NCI-H345 treated with DMSO at 0.1 percent for 48 hours (cell line): ENCODE measurements around the gene DNM3.

Experiments
- DNase-seq: peaks from one replicate; lab custom pipeline; 2025; ENCODE audit not compliant: unreplicated experiment; lab: John Stamatoyannopoulos, UW

Gene DNM3

DNA sequence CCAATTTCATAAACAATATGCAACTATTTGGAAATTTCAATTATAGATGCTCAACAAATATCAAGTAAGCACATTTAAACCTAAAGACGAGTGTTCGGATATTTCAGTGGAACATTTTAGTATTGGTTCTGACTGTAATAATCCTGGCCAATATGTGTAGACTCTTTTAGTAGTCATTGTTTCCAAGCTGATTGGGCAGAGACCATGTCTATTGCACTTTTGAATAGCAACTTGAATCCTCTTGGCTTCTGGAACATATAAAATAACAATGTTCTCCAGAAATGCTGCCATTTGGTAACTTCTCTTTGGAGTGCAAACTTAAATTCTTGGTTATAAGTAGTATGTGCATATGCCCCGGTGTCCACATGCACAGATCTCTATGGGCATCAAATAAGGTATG, 373.7 kb downstream of the DNM3 start:
- DNase-seq, result no peak

DNA sequence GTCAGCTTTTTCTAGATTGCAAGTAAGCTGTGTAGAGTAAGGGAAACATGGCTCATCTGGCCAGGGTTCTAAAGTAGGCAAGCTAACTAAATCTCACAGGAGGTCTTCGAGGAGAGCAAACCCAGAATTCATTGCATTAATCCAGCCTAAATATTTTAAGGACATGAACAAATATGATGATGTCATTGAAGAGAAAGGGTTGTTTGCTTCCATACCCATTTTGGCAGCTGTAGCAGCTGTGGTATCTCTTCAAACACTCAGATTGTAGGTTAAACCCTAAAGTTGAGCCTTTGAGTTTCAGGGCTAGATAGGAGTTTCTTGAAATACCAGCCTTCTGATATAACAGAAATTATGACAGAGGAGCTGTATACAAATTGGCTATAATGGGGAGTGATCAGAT, 378.7 kb downstream of the DNM3 start:
- no peak for DNase-seq

DNA sequence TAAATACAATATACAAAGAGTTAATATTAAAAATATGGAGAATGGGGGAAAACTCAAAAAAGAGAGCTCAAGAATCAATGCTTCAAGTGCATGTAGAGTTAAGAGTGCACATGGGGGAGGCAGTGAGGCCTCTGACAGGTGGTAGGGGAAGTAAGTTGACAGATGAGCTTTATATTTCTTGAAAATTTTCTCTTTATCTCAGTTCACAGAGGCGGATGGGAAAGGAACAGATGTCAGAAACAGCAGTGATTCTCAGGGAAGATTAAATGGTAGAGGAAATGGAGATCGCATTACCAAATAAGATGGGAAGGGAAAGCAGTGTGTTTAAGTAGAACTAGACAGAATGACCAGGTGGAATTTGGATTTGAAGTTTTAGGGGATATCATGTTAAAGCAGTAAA, 379.1 kb downstream of the DNM3 start:
- DNase-seq, result no peak

DNA sequence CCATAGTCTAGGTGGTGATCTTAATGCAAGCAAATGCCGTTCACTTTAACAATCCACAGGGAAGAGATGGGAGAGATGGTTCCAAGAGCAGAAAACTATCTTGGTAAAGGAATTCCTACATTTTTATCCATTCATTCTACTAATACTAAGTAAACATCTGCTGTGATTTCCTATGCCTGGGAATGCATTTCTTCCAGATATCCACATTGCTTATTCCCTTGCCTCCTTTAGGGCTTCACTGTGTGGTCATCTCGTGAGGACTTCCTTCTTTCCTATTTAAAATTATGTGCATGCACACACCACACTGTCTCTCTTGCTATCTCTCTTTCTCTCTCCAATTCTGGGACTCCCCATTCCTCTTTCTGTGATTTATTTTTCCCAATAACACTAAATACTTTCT, 380.1 kb downstream of the DNM3 start:
- DNase-seq, result no peak

DNA sequence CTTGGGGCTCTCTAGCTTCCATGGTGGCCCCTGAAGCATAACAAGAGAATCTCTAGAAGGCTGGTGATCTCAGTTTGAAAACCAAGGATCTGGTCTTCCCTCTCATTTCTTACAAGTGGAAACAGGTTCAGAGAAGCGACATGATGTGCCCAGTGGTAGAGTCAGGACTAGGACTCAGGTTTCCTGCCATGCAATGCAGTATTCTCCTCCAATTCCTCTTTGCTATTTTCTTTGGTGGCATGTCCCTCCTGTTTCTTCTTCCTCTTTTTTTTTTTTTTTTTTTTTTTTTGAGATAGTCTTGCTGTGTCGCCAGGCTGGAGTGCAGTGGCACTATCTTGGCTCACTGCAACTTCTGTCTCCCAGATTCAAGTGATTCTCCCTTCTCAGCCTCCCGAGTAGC, 383.6 kb downstream of the DNM3 start:
- DNase-seq, result no peak

DNA sequence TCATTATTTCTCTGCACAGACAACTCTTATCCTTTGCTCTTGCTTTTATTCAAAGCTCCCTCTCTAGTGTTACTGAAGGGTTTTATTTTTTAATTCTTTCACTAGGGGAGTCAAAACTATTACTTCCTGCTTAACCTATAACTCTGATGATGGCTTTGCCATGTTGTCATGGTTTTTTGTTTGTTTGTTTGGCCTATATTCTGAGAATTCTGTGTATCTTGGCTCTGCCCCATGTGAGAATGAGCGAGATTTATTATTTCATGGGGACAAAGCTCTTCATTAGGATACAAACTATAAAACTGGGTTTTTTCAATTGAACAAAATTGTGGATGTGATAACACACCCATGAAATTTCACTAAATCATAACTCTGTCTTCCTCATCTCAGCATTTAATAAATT, 388.6 kb downstream of the DNM3 start:
- no peak for DNase-seq

DNA sequence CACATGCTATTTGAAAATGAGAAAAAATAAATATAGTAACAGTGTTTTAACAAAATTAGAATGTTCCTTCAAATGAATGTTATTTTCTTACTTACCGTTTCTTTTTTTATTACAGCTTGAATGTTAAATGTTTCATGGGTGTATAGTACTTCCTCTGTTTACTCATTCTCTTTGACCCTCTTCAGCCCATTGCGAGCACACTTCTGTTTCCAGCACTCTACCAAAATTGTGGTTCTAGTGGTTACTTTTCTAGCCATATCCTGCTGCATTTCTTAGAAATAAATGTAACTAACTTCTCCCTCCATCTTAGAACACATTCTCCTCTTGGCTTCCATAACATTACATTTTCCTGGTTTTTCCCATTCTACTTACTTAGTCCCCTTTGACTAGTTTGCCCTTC, 389.2 kb downstream of the DNM3 start:
- no peak for DNase-seq

DNA sequence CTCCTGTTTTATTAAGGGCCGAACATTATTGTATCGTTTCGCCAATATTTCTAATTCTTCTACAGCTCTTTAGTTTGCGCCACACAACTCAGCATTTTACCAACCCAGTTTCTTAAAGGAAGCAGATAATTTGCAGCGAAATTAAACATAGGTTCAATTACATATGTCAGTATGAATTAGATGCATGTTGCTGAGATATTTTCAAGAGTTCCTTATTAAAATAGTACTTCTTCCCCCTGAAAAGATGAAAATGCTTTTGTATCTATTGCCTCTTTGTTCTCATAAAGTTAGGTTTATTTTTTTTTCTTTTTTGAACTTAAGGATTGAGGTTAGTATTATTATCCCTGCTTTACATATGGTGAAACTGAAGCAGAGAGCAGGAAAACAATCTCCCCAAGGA, 395.7 kb downstream of the DNM3 start:
- DNase-seq, result no peak

DNA sequence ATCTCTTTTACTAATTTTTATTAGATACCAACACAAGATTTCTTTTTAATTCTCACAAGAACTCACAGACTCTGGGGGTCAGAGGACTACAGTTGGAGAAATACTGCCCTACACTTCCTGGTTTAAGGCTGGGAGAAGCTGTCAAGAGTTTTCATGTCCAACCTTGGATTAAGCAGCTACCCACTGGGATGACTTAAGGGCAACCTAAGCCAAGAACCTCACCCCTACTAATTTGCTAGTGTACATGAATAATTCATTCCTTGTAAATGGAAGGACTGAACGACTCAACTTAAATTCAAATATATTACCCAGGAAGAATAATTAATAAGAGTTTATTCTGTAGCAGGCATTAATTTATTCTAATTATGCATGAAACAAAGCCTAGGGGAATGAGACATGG, 396.9 kb downstream of the DNM3 start:
- DNase-seq, result no peak

DNA sequence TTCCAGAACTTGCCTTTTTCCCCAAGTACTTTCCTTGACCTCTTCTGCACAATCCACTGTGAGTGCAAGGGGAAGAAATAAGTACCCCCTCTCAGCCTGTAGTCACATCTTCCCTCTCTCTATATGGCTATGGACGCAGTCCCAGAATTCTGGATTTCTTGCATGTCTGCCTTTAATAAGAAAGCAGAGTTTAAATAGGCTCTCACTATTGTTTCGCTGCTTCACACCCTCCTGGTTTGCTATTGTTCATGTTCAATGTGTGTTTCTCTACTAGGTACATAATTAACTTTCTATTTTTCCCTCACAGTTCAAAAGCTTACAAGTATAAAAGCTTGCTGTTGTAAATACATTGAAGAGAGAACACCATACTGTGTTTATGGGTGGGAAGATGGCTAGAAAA, 397.7 kb downstream of the DNM3 start:
- peak; percentile 31 for DNase-seq

DNA sequence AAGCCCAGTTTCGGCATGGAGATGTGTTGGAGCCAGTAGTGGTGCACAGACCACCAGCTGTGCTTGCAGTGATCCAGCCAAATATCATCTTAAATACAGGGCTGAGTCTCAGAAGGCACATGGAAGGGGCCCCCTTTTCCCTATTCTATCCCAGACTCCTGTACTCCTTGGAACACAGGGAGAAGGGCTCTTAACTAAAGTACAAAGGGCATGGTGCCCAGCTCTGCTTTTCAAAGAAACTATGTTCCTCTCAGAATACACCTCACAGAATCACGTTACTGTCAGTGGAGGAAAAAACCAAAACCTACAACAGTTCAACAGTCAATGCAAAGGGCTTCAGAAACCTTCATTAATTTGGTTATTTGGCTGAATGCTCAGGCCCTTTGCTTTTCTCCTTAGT, 398.6 kb downstream of the DNM3 start:
- no peak for DNase-seq

DNA sequence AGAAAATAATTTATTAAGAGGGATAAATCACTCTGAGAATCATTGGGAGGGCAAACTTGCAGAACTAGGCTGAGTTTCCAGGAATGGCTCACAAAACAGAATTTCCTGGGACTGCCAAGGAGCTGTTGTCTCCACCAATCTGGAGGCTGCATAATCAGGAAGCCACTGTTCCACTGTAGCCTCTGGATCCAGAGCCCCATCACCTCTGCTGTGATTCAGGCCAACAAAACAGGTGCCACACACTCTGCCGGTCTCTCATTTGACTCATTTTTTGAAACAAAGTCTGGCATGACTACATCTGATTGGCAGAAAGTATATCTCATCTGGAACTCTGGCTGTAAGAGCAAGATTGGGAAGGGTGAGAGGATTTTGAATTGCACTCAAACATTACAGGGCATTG, 400.2 kb downstream of the DNM3 start:
- DNase-seq, result no peak

DNA sequence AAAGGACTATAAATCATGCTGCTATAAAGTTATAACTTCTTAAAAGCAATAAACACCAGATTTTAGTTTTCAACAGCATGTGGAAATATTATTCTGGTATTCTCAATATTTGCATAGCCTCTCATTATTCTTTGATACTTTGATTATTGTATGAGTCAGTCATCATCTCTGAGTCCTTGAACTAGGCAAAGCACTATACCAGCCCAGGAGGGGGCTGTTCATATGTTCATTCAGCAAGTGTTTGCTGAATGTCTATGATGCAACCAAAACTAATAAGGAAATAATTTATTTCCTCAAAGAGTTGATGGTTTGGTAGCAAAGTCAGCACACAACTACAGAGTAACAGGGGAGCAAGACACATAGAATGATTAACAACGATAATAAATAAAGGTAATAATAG, 403.6 kb downstream of the DNM3 start:
- DNase-seq, result no peak

DNA sequence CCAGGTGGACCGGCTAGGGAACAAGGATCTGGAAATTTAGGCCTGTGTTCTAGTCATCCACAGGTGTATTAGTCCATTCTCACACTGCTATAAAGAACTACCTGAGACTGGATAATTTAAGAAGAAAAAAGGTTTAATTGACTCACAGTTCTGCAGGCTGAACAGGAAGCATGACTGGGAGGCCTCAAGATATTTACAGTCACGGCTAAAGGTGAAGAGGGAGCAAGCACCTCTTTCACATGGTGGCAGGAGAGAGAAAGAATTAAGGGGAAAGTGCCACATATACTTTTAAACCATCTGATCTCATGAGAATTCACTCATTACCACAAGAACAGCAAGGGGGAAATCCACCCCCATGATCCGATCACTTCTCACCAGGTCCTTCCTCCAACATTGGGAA, 404.5 kb downstream of the DNM3 start:
- no peak for DNase-seq

DNA sequence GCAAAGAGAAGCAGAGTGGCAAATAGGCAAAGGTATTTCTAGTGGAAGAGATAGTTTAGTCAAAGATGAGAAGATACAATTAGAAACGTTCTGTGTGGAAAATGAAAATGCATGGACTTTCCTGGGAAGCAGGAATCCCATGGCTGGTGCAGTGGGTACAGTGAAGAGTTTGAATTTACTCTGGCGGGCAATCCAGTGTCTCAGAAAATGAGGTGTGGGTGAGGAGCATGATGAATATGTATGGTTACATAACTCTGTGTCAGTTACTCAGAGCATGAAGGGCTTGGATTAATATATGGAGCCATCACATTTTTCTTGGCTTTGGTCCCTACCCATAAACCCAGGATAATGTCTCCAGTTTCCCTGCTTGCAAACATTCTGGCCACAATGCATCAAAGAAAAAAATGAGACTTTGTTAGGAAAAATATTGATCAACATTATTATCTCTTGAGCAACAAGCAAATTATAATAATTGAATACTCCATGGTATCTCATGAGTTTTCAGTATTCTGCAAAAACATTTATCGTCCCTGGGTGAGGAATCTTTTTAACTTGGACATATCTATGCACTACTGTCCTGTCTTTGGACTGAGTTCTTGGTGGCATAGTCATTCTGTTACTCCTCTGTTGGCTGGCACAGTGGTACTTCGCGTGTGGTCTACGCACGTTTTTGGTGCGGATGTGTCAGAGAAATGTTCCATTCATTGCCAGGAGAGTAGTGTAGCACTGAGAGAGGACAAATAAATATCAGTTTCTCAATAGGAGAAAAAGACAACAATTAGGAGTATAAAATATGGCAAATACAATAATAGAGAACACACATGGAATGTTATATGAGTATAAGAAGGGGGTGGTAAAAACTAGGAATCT, 405.5 kb downstream of the DNM3 start:
- no peak for DNase-seq

DNA sequence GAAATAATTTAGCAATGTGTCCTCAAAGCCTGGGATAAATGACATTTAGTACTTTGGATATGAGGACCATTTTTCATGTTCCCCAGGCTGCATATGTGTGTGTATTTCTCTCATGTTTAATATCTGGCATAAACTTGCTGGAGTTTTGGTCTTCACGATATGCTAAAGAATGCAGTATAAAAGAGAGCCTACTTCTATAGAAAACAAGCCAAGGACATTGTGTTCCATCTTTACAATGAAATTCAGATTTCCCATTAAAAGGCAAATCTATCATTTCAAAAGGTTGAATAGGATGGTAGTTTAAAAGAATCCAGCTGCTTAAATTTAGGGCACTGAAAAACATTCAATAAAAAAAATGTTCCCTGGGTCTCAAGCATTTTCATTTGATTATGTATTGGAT, 410.2 kb downstream of the DNM3 start:
- no peak for DNase-seq

DNA sequence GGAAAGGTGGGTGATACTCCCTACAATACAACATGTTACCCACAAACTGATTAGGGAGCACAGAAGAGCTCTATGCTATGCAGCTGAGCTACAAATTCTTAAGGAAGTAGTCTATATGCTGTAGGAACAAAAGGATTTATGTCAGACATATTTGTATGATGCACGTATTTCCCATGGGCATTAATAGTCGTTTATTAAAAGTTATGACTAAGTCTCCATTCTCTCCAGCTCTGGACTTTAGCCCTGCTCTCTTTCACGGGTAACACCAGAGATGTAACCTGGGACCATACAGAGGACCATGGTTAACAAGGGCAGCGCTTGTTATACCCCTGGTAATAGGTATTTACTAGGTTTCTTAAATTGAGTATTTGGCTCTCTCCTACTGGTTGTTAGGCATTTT, 411.0 kb downstream of the DNM3 start:
- DNase-seq, result no peak

DNA sequence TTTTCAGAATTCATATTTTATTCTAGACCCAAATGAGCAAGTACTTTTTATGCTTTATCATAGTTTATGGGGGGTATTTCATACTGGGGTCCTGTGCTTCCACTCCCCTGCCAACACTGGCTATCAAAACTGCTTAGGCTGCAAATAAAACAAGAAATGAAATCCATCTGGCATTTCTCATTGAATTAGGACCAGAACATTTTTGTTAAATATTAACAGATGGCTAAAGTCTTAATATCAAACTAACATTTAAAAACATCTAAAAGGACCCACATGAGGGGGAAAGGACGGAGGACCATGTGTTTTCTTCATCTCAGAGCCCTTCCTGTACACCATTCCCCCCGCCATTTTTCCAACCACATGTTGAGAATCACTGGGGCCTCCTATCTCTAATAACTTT, 411.7 kb downstream of the DNM3 start:
- DNase-seq, result no peak

DNA sequence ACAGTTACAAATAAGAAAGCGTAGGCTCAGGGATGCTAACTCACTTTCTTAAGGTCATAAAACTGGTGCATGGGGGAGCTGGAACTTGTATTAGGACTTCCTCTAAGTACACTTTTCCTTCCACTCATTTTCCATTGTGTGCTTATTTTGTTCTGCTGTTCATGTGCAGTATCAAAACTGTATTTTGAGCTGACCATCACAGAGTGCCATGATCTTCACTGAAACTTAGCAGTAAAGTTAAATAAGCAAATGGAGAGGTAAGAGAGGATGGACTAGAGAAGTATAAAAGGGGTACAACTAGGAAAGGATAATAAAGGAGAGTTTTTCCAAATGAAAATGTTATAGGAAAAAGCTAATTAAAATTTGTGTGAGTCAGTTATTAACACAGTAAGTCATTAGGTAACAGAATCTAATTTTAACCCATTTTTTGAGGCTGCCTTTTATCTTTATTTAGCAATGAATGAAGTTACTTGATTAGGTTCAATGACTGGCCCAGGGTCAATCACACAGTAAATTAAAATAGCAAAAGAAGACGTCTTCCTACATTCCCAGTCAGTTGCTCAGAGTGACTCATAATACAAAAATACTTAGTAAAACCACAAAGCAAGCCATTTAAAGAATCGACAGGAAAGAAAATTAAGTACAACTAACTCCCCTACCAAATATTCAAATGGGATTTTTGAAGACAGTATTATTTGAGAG, 413.4 kb downstream of the DNM3 start:
- no peak for DNase-seq

DNA sequence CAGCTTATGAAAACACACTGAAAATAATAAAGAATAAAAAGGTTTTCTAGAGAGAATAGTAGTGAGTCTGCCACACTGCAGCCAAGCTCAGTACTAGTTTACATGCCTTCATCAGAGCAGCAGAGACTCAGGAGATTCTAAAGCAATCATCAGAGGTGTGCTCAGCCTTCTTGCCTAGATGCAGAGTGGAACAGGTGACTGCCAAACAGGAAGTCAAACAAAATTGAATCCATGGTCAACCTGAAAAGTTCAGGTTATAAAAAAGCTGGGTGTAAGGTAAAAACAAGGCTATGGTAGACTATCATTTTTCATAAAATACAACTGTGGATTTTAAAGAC, 413.9 kb downstream of the DNM3 start:
- DNase-seq, result no peak

DNA sequence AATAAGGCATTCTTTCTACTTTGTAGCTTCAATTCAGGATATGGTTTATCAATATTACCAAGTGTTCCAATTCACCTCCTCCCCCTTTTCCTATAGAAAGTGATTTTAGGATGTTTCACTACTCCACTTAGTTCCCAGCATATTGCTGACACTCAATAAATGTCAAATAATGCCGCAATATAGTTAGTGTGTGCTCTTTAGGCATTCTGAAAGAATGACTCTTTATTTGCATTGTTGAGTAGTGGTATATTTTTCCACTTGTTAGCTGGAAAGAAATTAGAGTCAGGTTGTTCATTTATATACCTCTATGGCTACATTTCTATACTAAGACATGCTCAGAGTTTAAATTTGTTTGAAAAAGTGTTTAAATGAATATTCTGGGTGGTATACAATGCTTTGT, 424.6 kb downstream of the DNM3 start:
- no peak for DNase-seq

DNA sequence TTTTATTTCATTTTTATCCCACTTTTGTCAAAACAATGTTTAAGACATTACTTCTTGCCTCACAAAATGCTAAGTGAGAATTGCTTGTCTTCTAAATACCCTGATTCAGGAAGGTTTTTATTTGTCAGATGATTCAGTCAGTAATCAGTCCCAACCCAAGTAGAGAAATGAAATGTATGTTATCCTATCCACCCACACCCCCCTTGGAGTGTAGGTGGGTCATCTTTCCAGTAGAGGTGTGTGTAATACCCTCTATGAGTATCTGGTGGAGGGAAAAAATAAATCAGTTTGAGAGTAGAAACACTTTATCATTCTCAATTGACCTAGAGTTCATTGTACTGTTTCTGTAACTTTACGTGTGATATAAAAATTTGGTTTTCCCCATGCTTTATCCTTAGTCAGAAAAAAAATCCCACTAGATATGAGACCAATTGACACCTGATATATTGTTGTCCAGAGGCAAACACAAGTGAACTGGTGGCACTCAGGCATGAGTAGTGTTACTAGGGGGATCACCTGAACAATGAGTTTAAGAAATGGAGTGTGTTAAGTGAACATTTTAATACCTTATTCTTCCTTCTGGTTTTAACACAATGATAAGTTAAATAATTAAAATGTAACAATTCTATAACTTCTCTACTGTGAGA, 425.4 kb downstream of the DNM3 start:
- DNase-seq, result no peak
